Measurements from ENCODE around the gene OR5L1. TPM values are rescaled to one million over a fixed set of nuclear protein-coding genes. Genes with fewer than 3 reads are reported as not detected.

The OR5L1 gene
- total RNA-seq, 3 donors from 2014 or later (not counting 1 experiment from before 2014, with no cell fraction given), result not detected

DNA sequence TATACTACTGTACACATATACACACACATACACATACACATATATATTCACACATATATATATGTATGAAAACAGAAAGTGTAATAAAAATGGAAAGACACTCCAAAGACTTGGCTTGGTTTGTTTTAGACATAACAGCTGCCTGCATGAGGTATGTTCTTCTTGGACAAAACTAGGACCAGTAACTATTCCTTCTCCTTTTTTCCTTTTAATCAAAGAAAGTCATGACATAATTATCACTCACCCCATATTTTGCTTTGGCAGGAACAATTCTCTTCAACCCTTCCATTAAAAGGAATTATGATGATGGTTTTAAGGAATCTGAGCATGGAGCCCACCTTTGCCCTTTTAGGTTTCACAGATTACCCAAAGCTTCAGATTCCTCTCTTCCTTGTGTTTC lies 15.9 kb upstream of the OR5L1 start, which contains the start of gene OR5D14:
Gene OR5D14, plus strand, starts transcription at position 301 of the 400 bp plus-strand sequence. Its CDS starts 0 bp downstream, at position 301.
- Mint-ChIP-seq H3K4me3 (no peak within 1 kb of the TSS), H3K27ac (no peak within 1 kb of the TSS), H3K27me3 (ENCODE audit: low read depth in 2 of 2) (no peaks in the 10 kb centered on the region), H3K36me3 (peaks cover 14% of the 10 kb centered on the region), H3K9me3 (peaks cover 16 to 18% of the 10 kb centered on the region in 2 donors), H3K4me1 (no peaks in the 10 kb centered on the region)
- ATAC-seq, result no peak
- Histone ChIP-seq H3K36me3 (ENCODE audit: control insufficient read depth, insufficient read depth, low read length) (no peaks in the 10 kb centered on the region), H3K9me3 (ENCODE audit: control insufficient read depth, insufficient read depth, low read length) (peaks cover 6% of the 10 kb centered on the region), H3K4me3 (ENCODE audit: low read length) (no peak within 1 kb of the TSS), H3K4me1 (ENCODE audit: control insufficient read depth, insufficient read depth, low read length) (no peaks in the 10 kb centered on the region), H3K27ac (ENCODE audit: low read length) (no peak within 1 kb of the TSS), H3K27me3 (ENCODE audit: control insufficient read depth, insufficient read depth, low read length) (no peaks in the 10 kb centered on the region)
- no peak for DNase-seq
- intact Hi-C loops (cut with micrococcal nuclease), result no loop called here
- TF ChIP-seq, protein P1, sequence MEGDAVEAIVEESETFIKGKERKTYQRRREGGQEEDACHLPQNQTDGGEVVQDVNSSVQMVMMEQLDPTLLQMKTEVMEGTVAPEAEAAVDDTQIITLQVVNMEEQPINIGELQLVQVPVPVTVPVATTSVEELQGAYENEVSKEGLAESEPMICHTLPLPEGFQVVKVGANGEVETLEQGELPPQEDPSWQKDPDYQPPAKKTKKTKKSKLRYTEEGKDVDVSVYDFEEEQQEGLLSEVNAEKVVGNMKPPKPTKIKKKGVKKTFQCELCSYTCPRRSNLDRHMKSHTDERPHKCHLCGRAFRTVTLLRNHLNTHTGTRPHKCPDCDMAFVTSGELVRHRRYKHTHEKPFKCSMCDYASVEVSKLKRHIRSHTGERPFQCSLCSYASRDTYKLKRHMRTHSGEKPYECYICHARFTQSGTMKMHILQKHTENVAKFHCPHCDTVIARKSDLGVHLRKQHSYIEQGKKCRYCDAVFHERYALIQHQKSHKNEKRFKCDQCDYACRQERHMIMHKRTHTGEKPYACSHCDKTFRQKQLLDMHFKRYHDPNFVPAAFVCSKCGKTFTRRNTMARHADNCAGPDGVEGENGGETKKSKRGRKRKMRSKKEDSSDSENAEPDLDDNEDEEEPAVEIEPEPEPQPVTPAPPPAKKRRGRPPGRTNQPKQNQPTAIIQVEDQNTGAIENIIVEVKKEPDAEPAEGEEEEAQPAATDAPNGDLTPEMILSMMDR (IDR thresholded peaks at IDR 0.05), result no peak

DNA sequence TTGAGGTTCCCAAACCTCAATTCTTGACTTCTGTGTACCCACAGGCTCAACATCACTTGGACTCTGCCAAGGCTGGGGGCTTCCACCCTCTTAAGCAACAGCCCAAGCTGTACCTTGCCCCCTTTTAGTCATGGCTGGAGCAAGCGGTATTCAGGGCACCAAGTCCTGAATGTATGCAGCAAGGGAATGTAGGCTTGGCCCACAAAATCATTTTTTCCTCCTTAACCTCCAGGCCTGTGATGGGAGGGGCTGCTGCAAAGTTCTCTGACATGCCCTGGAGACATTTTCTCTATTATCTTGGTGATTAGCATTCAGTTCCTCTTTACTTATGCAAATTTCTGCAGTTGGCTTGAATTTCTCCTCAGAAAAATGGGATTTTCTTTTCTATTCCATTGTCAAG lies 4.9 kb upstream of the OR5L1 start:
- Mint-ChIP-seq H3K36me3 (peaks cover 15% of the 10 kb centered on the region), H3K27me3 (ENCODE audit: low read depth in 2 of 2) (no peaks in the 10 kb centered on the region), H3K9me3 (peaks cover 12 to 23% of the 10 kb centered on the region in 2 donors), H3K4me1 (no peaks in the 10 kb centered on the region), H3K4me3 (no peak overlapping the region), H3K27ac (no peak overlapping the region)
- Histone ChIP-seq H3K36me3 (ENCODE audit: control insufficient read depth, insufficient read depth, low read length) (no peaks in the 10 kb centered on the region), H3K27ac (ENCODE audit: low read length) (no peak overlapping the region), H3K27me3 (ENCODE audit: control insufficient read depth, insufficient read depth, low read length) (no peaks in the 10 kb centered on the region), H3K4me3 (ENCODE audit: low read length) (no peak overlapping the region), H3K4me1 (ENCODE audit: control insufficient read depth, insufficient read depth, low read length) (no peaks in the 10 kb centered on the region), H3K9me3 (ENCODE audit: control insufficient read depth, insufficient read depth, low read length) (peaks cover 9% of the 10 kb centered on the region)
- no peak for DNase-seq
- ATAC-seq, result no peak
- WGBS (ENCODE audit: insufficient coverage), result 100% methylated on average over 1 of the region's 1 CpG
- intact Hi-C loops (cut with micrococcal nuclease), result no loop called here
- TF ChIP-seq, protein P1 (IDR thresholded peaks at IDR 0.05), result no peak

DNA sequence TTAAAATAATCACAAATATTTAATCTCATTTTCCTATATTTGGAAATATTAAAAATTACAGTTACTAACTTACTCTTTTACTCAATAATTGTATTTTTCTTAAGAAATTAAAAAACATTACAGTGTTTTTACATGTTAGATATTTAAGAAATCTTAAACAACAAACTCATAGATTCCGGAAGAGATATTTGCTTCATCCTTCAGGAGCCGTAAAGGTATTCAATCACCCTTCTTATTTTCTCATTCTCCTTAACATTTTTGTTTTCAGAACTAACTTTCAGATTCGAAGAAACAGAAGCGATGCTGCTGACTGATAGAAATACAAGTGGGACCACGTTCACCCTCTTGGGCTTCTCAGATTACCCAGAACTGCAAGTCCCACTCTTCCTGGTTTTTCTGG lies 8.2 kb downstream of the OR5L1 start, which contains the start of gene OR5D18:
Gene OR5D18, plus strand, starts transcription at position 301 of the 400 bp plus-strand sequence. Its CDS starts 0 bp downstream, at position 301.
- TF ChIP-seq, protein P1 (IDR thresholded peaks at IDR 0.05), result no peak
- Mint-ChIP-seq H3K4me3 (no peak within 1 kb of the TSS), H3K27me3 (ENCODE audit: low read depth in 2 of 2) (no peaks in the 10 kb centered on the region), H3K9me3 (peaks cover 19 to 20% of the 10 kb centered on the region in 2 donors), H3K27ac (no peak within 1 kb of the TSS), H3K36me3 (peaks cover 36% of the 10 kb centered on the region), H3K4me1 (no peaks in the 10 kb centered on the region)
- ATAC-seq, result no peak
- H3K27ac ChIP-seq (ENCODE audit: low read length), result no peak within 1 kb of the TSS
- H3K27me3 ChIP-seq (ENCODE audit: control insufficient read depth, insufficient read depth, low read length), result no peaks in the 10 kb centered on the region
- no peaks in the 10 kb centered on the region for H3K4me1 ChIP-seq (ENCODE audit: control insufficient read depth, insufficient read depth, low read length)
- intact Hi-C loops (cut with micrococcal nuclease), result no loop called here
- no peak for DNase-seq
- WGBS (ENCODE audit: insufficient coverage), result 76% methylated on average over 5 of the region's 5 CpGs
- H3K9me3 ChIP-seq (ENCODE audit: control insufficient read depth, insufficient read depth, low read length), result peaks cover 2% of the 10 kb centered on the region
- H3K36me3 ChIP-seq (ENCODE audit: control insufficient read depth, insufficient read depth, low read length), result no peaks in the 10 kb centered on the region
- H3K4me3 ChIP-seq (ENCODE audit: low read length), result no peak within 1 kb of the TSS

DNA sequence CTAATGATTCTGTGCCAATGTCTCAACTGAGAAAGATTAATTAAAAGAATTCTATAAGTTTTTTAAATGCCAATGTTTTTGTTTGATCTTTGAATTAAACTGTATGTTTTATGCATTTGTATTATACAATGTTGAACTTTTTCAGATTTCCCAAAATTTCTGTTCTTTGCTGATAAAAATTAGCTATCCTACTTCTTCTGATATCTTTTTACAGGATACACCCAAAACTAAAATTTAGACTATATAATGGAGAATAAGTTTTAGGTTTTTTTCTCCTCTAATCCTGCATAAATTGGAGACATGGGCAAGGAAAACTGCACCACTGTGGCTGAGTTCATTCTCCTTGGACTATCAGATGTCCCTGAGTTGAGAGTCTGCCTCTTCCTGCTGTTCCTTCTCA lies 15.8 kb downstream of the OR5L1 start, which contains the start of gene OR5L2:
Gene OR5L2, plus strand, starts transcription at position 301 of the 400 bp plus-strand sequence. Its CDS starts 0 bp downstream, at position 301.
- TF ChIP-seq, protein P1 (IDR thresholded peaks at IDR 0.05), result no peak

More for the DNA sequence above, 15.8 kb downstream of the OR5L1 start, which contains the start of gene OR5L2:
- no peak within 1 kb of the TSS for H3K4me3 ChIP-seq (ENCODE audit: low read length)
- intact Hi-C loops (cut with micrococcal nuclease), result no loop called here
- Mint-ChIP-seq H3K4me3 (no peak within 1 kb of the TSS), H3K4me1 (no peaks in the 10 kb centered on the region), H3K9me3 (peaks cover 10 to 21% of the 10 kb centered on the region in 2 donors), H3K36me3 (no peaks in the 10 kb centered on the region), H3K27ac (no peak within 1 kb of the TSS), H3K27me3 (ENCODE audit: low read depth in 2 of 2) (no peaks in the 10 kb centered on the region)
- DNase-seq, result no peak
- no peaks in the 10 kb centered on the region for H3K36me3 ChIP-seq (ENCODE audit: control insufficient read depth, insufficient read depth, low read length)
- ATAC-seq, result no peak
- H3K27ac ChIP-seq (ENCODE audit: low read length), result no peak within 1 kb of the TSS
- H3K9me3 ChIP-seq (ENCODE audit: control insufficient read depth, insufficient read depth, low read length), result peaks cover 6% of the 10 kb centered on the region
- H3K4me1 ChIP-seq (ENCODE audit: control insufficient read depth, insufficient read depth, low read length), result no peaks in the 10 kb centered on the region
- no peaks in the 10 kb centered on the region for H3K27me3 ChIP-seq (ENCODE audit: control insufficient read depth, insufficient read depth, low read length)

All from natural killer cell (primary cell).